NCI-H1048 (cell line): ENCODE data around the gene GLT8D2.
"Not testable (repeated sequence)": the region's sequence is repeated elsewhere in the genome, so short reads cannot be mapped to it uniquely, and the experiment has no call there.

Experiments used
- DNase-seq: peaks from one replicate; lab custom pipeline; 2025; lab: John Stamatoyannopoulos, UW

The GLT8D2 gene

DNA sequence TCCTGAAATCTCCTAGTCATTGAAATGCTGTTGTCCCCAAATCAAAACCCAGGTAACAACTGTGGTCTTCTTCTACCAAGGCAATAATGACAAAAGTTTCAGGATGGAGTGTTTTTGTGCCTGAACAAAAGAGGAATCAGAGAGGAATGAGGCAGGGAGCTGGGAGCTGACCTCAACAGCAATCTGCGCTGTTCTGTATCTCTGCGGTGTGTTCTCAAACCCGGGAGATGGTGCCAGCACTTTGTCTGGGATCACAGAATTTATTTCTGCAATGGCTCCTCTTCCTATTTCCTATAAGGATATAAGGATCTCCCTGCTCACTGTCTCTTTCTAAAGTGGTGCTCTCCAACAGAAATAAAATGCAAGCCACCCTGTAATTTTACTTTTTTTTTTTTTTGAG lies 449 bp upstream of the GLT8D2 start:
- DNase-seq: no peak

DNA sequence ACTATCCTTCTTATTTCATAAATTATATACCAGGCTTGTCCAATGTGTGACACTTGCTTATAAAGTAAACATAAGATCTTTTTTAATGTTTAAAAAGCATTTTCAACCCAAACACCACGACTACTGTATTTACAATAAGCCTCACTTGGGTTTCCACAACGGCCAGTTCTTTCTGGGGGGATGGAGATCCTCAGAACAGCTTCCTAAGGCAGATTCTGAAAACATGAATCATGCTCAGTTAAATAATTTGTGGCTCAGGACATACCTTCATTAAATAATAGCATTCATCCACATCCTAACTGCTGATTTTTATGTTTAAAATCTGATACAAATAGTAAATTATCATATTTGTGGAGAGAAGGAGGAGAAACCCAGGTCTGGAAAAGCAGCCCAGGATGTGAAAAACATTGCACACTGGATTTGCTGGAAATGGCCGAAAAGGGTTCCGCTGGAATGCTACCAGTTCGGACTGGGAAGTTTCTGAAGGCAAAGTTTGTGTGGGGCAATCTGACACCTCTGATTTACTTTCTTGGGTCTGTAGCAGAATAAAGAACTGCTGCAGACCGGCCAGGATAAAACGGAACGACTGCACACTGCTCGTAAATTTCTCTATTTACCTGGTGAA lies 597 bp downstream of the GLT8D2 start:
- no peak for DNase-seq

DNA sequence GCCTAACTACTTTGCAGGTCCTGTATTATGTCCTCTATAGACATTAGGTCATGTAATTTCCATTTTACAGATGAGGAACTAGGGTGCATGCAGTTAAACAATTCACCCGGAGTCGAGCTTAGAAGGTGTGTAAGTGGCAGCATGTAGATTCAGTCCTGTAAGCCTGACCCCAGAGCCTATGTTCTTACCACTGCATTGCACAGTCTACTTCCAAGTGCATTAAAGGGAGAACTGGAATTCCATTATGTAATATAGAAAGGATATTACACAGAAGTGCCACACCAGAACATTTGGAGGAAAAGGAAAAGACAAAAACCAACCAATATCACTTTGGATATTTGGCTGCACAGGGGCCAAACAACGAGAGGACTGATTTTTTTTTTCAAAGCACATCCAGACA lies 1.2 kb downstream of the GLT8D2 start:
- no peak for DNase-seq

DNA sequence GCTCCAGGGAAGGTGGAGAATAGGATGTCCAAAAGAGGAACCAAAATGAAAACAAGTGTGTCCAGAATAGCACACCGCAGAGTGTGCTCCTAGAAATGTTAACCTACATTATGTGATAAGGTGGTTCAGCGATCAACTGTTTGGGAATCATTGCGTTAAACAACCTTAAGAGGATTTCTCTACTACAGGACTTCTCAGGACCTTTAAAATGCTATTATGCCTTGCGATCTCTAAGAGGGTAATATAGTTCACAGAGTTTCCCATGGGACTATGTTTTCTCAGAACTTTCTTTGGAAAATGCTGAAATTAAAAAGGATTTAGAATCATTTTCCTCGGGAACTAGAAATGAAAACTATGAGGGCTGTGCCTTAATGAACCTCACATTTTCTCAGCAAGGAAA lies 1.8 kb downstream of the GLT8D2 start:
- no peak for DNase-seq

DNA sequence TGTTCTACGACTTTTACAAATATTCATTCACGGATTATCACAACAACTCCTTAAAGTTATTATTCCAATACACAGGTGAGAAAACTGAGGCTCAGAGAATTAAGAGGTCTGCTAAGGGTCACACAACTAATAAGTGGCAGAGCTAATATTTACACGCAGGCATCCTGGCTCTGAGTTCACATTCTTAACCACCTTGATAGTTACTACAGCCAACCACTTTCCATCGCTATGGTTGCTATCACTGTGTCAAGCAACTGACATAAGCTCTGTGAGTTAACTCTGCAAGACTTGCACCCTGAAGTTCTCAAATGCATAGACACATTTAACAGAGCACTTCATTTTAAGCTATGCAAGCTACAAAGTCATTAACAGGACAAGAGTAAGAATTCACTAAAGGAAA lies 3.7 kb downstream of the GLT8D2 start:
- DNase-seq: no peak

DNA sequence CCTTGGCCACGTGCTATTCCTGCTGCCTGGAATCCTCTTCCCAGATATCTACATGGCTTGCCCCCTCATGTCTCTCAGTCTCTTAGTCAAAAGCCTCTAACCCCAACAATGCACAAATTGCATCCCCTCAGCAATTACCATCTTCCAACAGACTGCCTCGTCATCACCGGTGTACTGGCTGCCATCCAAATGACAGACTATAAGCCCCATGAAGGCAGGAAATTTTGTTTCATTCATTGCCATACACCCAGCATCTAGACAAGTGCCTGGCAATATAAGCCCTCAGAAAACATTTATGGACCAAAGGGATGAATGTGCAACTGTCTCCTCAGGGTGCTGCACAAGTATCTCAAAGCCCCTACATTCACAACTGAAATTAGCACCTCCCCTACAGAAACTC lies 5.8 kb downstream of the GLT8D2 start:
- DNase-seq: no peak

DNA sequence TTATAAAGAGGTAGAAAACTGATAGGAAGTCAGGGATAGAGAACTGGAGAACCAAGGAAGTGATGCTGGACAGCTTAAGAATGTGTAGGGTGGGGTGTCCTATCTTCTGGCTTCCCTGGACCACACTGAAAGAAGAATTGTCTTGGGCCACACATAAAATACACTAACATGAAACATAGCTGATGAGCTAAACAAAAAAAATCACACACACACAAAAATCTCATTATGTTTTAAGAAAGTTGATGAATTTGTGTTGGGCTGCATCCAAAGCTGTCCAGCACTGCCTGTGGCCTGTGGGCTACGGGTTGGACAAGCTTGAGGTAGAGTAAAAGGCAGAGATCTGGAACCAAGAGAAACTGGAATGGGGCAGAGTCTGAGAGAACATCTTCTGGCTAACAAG lies 7.4 kb downstream of the GLT8D2 start:
- DNase-seq: no peak

DNA sequence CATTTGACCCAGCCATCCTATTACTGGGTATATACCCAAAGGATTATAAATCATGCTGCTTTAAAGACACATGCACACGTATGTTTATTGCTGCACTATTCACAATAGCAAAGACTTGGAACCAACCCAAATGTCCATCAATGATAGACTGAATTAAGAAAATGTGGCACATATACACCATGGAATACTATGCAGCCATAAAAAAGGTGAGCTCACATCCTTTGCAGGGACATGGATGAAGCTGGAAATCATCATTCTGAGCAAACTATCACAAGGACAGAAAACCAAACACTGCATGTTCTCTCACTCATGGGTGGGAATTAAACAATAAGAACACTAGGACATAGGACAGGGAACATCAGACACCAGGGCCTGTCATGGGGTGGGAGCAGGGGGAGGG lies 10.2 kb downstream of the GLT8D2 start:
- not testable (repeated sequence) for DNase-seq

DNA sequence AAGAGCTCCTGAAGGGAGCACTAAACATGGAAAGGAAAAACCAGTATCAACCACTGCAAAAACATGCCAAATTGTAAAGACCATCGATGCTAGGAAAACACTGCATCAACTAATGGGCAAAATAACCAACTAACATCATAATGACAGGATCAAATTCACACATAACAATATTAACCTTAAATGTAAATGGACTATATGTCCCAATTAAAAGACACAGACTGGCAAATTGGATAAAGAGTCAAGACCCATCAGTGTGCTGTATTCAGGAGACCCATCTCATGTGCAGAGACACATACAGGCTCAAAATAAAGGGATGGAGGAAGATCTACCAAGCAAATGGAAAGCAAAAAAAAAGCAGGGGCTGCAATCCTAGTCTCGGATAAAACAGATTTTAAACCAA lies 13.8 kb downstream of the GLT8D2 start:
- DNase-seq: not testable (repeated sequence)

DNA sequence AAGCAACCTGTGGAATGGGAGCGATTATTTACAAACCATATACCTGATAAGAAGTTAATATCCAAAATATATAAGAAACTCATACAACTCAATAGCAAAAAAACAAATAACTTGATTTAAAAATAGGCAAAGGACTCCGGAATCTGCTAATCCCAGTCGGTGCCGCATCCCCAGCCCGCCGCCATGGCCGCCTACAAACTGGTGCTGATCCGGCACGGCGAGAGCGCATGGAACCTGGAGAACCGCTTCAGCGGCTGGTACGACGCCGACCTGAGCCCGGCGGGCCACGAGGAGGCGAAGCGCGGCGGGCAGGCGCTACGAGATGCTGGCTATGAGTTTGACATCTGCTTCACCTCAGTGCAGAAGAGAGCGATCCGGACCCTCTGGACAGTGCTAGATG lies 19.4 kb downstream of the GLT8D2 start:
- DNase-seq: not testable (repeated sequence)

DNA sequence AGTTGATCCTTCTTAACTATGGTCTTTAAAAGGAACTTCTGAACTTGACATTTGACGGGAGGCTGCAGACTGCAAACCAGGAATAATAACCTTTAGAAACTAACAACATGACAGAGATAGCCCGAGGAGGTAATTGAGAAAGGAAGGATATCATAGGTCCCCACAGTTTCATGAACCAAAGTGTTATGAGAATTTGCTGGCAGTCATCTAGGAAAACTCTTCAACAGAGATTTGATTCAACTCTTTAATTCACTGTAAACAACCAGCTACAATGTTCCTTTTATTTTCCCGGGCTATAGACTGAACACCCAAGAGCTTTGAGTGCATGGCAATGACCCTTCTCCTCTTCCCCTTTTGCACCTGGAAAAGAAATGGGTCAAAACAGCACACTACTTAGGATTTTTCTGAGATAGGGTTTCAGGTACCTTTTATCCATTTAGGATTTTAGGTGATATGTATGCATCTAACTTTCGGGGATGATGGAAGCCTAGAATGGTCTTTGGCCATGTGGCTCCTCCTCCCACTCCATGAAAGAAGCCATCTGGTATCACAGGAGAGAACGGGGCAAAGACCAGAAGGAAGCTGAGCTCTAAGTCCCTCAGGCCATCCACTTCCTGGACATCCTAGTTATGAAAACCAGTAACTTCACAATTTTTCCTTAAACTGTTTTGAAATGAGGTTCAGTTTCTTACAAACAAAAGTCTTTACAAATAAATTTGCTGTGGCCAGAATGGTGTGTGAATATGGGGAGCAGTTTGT lies 23.0 kb downstream of the GLT8D2 start:
- no peak for DNase-seq

DNA sequence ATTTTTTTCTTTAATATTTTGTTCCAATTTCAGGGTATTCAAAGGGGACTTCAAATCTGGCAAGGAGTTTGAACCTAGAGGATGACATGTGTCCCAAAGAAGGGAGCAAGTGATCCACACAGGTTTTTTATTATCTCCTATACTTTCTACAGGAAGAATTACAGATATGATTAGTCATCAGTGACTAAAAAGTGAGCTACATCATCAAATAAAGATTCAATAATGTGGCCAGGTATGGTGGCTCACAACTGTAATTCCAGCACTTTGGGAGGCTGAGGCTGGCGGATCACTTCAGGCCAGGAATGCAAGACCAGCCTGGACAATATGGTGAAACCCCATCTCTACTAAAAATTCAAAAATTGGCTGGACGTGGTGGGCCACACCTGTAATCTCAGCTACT lies 24.2 kb downstream of the GLT8D2 start:
- no peak for DNase-seq

DNA sequence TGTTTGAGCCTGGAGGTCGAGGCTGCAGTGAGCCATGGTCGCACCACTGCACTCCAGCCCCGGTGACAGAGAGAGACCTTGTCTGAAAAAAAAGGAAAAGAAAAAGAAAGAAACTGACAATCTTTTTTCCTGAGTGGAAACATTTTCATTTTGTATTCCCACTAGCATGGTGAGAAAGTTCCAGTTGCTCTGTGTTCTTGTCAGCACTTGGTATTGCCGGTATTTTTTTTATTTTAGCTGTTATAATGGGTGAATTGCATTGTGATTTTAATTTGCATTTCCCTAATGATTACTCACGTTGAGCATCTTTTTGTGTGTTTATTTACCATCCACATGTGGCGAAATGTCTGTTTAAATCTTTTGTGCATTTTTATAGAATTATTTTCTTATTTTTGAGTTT lies 25.6 kb downstream of the GLT8D2 start:
- DNase-seq: no peak

DNA sequence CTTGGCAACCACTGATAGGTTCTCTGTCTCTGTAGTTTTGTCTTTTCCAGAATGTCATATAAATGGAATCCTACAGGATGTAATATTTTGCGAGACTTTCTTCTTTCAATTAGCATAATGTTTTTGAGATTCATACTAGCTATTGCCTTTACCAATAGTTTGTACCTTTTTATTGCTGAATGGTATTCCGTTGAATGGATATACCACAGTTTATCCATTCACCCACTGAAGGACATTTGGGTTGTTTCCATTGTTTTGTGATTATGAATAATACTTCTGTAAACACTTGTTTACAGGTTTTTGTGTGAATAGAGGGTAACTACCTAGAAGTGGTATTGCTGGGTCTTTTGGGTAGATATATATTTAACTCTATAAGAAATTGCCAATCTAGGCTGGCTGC lies 26.3 kb downstream of the GLT8D2 start:
- no peak for DNase-seq

DNA sequence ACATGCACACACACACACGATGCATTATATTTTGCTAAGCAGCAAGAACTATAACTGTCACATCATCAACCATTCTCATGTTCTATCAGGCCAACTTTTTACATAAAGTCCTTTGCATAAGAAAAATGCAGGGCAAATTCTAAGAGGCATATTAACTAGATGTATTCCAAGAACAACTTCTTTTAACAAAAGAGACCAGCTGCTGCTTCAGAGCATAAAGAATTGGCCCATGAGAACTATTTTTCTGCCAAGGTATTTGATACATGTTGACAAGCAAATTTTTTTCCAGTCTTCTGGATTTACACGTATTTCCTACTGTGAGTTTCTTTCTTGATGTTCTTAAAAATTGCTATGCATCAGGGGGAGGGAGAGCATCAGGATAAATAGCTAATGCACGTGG lies 27.2 kb downstream of the GLT8D2 start:
- no peak for DNase-seq

DNA sequence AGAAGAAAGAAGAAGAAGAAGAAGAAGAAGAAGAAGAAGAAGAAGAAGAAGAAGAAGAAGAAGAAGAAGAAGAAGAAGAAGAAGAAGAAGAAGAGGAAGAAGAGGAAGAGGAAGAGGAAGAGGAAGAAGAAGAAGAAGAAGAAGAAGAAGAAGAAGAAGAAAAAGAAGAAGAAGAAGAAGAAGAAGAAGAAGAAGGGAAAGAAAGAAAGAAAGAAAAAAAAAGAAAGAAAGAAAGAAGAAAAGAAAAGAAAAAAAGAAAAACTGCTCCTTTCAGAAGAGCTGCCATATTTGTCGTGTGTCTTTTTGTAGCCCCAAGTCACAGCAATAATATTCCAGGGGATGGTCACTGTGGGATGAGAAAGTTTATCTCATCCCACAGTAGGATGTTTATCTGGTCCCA lies 28.1 kb downstream of the GLT8D2 start:
- not testable (repeated sequence) for DNase-seq

DNA sequence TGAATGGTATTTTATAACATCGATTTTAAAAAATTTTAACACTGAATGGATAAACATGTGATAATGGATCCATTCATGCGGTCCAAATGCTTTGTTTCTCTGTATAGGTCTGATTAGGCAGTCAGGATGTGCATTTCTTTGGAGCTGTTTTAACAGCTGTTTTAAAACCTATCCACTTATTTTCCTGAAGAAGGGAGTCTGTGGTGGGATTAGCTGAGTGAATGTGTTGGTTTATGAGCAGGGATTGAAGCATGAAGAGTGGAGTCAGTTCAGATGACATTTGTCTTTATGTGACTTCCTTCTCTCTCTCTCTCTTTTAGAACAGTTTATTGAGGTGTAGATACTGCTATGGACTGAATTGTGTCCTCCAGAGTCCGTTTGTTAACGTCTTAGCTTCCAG lies 37.7 kb downstream of the GLT8D2 start:
- DNase-seq: no peak

DNA sequence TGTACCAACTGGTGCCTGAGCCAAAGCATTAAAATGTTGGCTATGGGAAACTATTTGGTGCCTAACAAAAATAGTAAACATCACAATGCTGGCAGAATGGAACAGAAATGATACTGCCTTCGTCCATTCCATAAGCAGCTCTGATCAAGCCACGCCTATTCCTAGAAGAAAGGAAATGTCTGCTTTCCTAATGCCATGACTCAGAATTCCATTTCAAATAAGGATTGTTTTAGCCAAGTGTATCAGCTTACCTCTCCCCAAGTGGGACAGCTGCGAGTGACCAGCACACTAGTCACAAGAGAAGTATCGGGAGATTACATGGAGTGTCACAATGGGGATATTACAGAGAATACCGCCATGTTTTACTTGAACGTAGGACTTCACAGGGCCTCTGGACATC lies 38.7 kb downstream of the GLT8D2 start:
- no peak for DNase-seq

DNA sequence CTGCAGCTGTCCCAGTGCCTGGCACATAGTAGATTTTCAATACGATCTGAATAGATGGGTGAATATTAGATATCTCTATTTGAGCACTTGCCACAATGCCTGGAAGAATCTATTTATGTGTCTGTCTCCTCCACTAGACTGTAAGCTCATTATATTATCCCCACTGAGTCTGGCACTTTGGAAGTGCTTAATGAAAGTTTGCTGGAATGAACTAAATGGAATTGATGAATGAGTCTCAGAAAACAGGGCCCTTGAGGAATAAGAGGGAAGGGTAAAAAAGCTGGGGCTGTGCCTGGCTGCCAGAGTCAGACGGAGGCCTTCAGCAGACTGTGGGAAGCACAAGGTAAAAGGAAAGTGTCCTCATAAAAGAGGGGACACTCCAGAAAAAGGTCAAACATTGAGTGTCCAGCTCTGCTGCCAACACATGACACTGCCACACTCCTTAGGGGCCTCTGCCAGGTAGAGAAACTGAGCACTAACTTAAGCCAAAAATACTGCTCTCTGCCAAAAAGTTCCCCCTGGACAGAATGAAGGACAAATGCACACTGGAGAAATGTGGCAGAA lies 39.3 kb downstream of the GLT8D2 start:
- no peak for DNase-seq

DNA sequence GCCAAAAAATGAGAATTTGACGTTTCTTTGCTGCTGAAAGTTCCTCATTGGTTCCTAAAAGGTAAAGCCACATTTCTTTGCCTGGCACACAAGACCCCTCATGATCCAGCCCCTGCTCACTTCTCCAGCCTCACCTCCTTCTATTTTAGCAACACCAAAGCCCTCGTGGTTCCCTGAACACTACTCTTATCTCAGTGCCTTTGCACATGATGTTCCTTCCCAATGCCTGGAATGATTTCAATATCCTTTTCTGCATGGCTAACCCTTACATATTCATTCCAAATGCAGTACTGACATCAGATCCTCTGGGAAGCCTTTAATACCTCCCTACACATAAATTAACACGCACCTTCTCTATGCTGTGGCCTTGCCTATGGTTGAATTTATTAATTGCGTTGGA lies 39.9 kb downstream of the GLT8D2 start:
- DNase-seq: no peak

DNA sequence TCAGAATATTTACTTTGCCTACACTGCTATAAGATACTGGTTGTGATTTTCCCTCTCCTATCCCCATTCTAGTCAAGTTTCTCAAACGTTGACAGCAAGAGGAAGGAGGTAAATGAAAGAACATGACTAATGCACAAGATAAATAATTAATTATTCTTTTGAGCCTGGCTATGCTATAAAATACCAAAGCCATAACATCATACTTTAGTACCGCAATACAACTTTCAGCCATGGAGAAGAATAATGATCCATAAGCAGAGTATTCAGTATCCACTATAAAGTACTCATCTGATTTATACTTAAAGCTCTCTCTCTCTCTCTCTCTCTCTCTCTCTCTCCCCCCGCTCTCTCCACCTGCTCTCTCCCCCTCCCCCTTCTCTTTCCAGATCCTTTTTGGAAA lies 43.1 kb downstream of the GLT8D2 start:
- no peak for DNase-seq

DNA sequence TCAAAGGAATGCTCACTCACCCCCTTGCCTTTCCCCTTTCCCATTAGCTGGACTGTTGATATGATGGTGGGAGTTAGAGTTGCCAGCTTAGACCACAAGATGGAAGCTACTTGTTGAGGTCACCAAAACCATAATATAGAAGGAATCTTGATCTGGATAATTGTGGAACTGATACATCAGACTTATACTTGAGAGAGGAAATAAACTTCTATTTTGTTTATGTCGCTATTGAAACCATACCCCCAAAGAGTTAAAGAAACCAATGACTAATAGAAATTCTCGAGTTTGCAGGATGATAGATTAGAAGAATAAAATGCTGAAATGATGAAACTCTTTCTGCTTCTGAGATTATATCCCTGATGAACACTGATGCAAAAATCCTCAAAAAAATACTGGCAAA lies 46.4 kb downstream of the GLT8D2 start:
- no peak for DNase-seq

DNA sequence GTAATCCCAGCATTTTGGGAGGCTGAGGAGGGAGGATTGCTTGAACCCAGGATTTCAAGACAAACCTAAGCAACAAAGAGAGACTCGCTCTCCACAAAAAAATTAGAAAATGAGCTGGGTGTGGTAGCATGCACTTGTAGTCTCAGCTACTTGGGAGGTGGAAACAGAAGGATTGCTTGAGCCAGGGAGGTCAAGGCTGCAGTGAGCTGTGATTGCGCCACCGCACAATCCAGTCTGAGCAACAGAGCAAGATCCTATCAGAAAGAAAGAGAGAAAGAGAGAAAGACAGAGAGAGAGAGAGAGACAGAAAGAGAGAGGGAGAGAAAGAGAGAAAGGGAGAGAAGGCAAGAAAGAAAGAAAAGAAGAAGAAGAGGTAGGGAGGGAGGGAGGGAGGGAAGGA lies 47.3 kb downstream of the GLT8D2 start:
- no peak for DNase-seq
